ENCODE data around the gene HSPA12B. TPM values are rescaled to one million over a fixed set of nuclear protein-coding genes. Genes with fewer than 3 reads are reported as not detected.

Gene HSPA12B
- total and polyA plus RNA-seq, 2 of the 13 experiments (the other 11 are each of a cell fraction or from before 2014, with no cell fraction given), result 0.01 TPM; not detected in 1

- TF ChIP-seq, protein P1, sequence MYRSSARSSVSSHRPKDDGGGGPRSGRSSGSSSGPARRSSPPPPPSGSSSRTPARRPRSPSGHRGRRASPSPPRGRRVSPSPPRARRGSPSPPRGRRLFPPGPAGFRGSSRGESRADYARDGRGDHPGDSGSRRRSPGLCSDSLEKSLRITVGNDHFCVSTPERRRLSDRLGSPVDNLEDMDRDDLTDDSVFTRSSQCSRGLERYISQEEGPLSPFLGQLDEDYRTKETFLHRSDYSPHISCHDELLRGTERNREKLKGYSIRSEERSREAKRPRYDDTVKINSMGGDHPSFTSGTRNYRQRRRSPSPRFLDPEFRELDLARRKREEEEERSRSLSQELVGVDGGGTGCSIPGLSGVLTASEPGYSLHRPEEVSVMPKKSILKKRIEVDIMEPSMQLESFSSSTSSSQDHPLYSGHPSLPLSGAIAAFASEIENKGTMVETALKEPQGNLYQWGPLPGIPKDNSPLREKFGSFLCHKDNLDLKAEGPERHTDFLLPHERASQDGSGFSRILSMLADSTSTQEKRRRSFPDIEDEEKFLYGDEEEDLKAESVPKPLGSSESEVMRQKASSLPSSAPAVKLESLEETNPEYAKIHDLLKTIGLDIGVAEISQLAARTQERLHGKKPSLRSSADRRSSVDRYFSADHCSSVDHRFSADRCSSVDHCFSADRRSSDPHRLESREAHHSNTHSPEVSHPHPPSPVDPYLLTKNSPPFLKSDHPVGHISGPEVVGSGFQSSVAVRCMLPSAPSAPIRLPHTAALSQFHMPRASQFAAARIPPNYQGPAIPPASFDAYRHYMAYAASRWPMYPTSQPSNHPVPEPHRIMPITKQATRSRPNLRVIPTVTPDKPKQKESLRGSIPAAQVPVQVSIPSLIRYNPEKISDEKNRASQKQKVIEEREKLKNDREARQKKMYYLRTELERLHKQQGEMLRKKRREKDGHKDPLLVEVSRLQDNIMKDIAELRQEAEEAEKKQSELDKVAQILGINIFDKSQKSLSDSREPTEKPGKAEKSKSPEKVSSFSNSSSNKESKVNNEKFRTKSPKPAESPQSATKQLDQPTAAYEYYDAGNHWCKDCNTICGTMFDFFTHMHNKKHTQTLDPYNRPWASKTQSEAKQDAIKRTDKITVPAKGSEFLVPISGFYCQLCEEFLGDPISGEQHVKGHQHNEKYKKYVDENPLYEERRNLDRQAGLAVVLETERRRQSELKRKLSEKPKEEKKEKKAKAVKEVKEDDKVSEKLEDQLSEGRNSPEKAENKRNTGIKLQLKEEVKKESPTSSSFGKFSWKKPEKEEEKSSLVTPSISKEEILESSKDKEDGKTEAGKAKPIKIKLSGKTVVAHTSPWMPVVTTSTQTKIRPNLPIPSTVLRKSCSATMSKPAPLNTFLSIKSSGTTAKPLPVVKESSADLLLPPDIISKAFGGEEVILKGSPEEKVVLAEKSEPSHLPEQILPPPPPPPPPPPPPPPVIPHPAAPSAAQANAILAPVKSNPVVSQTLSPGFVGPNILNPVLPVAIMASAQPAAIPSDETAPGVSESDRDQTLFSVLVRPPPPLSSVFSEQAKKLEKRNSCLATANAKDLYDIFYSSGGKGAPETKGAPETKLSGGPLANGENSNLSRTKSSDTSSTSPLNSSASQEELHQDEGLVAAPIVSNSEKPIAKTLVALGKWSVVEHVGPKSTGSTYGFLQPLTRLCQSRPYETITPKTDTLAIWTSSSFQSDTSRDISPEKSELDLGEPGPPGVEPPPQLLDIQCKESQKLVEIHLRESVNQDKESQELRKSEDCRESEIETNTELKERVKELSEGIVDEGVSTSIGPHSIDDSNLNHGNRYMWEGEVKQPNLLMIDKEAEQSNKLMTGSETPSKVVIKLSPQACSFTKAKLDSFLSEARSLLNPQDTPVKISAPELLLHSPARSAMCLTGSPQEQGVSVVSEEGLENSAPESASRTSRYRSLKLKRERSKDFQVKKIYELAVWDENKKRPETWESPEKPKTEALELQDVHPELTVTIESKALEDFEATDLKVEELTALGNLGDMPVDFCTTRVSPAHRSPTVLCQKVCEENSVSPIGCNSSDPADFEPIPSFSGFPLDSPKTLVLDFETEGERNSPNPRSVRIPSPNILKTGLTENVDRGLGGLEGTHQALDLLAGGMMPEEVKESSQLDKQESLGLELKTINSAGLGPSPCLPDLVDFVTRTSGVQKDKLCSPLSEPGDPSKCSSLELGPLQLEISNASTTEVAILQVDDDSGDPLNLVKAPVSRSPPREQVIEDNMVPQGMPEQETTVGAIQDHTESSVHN (CRISPR knock-in tag; IDR thresholded peaks at IDR 0.05), result no peak
- no peak for TF ChIP-seq TGIF2 (CRISPR knock-in tag; IDR thresholded peaks at IDR 0.05)
- no peak for TF ChIP-seq ZSCAN9 (CRISPR knock-in tag; IDR thresholded peaks at IDR 0.05; ENCODE audit: borderline replicate concordance)
- TF ChIP-seq ZNF800 (CRISPR knock-in tag; IDR thresholded peaks at IDR 0.05), result no peak
- no peak for TF ChIP-seq ZSCAN21 (CRISPR knock-in tag; IDR thresholded peaks at IDR 0.05; ENCODE audit: borderline replicate concordance)
- no peak for TF ChIP-seq ZBTB42 (CRISPR knock-in tag; IDR thresholded peaks at IDR 0.05)
- TF ChIP-seq ZNF558 (CRISPR knock-in tag; IDR thresholded peaks at IDR 0.05; ENCODE audit: borderline replicate concordance), result no peak
- TF ChIP-seq SSRP1 (CRISPR knock-in tag; IDR thresholded peaks at IDR 0.05), result no peak
- no peak for TF ChIP-seq PITX1 (CRISPR knock-in tag; IDR thresholded peaks at IDR 0.05)
- no peak for TF ChIP-seq FOXP1 (IDR thresholded peaks at IDR 0.05)
- TF ChIP-seq FOXP1 (CRISPR knock-in tag; IDR thresholded peaks at IDR 0.05), result no peak
- TF ChIP-seq, protein P2, sequence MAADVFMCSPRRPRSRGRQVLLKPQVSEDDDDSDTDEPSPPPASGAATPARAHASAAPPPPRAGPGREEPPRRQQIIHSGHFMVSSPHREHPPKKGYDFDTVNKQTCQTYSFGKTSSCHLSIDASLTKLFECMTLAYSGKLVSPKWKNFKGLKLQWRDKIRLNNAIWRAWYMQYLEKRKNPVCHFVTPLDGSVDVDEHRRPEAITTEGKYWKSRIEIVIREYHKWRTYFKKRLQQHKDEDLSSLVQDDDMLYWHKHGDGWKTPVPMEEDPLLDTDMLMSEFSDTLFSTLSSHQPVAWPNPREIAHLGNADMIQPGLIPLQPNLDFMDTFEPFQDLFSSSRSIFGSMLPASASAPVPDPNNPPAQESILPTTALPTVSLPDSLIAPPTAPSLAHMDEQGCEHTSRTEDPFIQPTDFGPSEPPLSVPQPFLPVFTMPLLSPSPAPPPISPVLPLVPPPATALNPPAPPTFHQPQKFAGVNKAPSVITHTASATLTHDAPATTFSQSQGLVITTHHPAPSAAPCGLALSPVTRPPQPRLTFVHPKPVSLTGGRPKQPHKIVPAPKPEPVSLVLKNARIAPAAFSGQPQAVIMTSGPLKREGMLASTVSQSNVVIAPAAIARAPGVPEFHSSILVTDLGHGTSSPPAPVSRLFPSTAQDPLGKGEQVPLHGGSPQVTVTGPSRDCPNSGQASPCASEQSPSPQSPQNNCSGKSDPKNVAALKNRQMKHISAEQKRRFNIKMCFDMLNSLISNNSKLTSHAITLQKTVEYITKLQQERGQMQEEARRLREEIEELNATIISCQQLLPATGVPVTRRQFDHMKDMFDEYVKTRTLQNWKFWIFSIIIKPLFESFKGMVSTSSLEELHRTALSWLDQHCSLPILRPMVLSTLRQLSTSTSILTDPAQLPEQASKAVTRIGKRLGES (CRISPR knock-in tag; IDR thresholded peaks at IDR 0.05; ENCODE audit: borderline replicate concordance), result no peak
- TF ChIP-seq ZNF230 (CRISPR knock-in tag; IDR thresholded peaks at IDR 0.05), result no peak
- TF ChIP-seq SCMH1 (CRISPR knock-in tag; IDR thresholded peaks at IDR 0.05; ENCODE audit: borderline replicate concordance), result no peak
- no peak for TF ChIP-seq RBAK (CRISPR knock-in tag; IDR thresholded peaks at IDR 0.05)
- TF ChIP-seq ZNF839 (CRISPR knock-in tag; IDR thresholded peaks at IDR 0.05; ENCODE audit: borderline replicate concordance), result no peak
- TF ChIP-seq POLR2AphosphoS2 (IDR thresholded peaks at IDR 0.05; ENCODE audit: low read depth, low read length), result no peak
- no peak for TF ChIP-seq GATA4 (IDR thresholded peaks at IDR 0.05; ENCODE audit: borderline replicate concordance, low read depth)
These were observed 55.0 kb downstream of the HSPA12B start (continued) for GRCh38 chr20:3787324-3788014.

Data from HepG2 (cell line).